Uterus (tissue), 4 donors: ENCODE results near the gene MSI2. TPM values are rescaled to one million over a fixed set of nuclear protein-coding genes. Genes with fewer than 3 reads are reported as not detected.

ENCODE experiments used
- DNase-seq, 2 donors: peaks; one replicate each; pipeline ENCODE4 v3.0.0-alpha.2; 2019 to 2020
- H3K27ac ChIP-seq, 2 donors: fragments of 200-600 bp; sonication (generic); 1 replicate in 1 of 2; 2 replicates in 1 of 2; pipeline ENCODE4 v1.5.1; 2016 to 2018
- H3K27me3 ChIP-seq, 2 donors: fragments of 200-600 bp; sonication (generic); one replicate each; pipeline ENCODE4 v1.5.1; 2018 to 2019; ENCODE audit warnings: control low read depth in 1 of 2
- H3K36me3 ChIP-seq, 2 donors: fragments of 200-600 bp; sonication (generic); one replicate each; pipeline ENCODE4 v1.5.1; 2019; ENCODE audit warnings: control low read depth in 1 of 2
- H3K4me1 ChIP-seq, 2 donors: fragments of 200-600 bp; sonication (generic); one replicate each; pipeline ENCODE4 v1.5.1; 2018 to 2019; ENCODE audit warnings: control low read depth in 1 of 2
- H3K4me3 ChIP-seq, 2 donors: fragments of 200-600 bp; sonication (generic); 1 replicate in 1 of 2; 2 replicates in 1 of 2; pipeline ENCODE4 v1.5.1; 2018 to 2019; ENCODE audit warnings: mild to moderate bottlenecking in 1 of 2
- H3K9me3 ChIP-seq, 2 donors: fragments of 200-600 bp; sonication (generic); one replicate each; pipeline ENCODE4 v1.5.1; 2019; ENCODE audit warnings: control low read depth in 1 of 2
- POLR2A ChIP-seq, 2 donors: fragments of 450-650 bp; IDR thresholded peaks; one replicate each; pipeline ENCODE4 v1.6.1; 2016; ENCODE audit warnings: antibody characterized with exemption in 2 of 2, mild to moderate bottlenecking in 1 of 2, moderate library complexity in 1 of 2
- intact Hi-C: fragments of 100-400 bp; cut with DNase I; formaldehyde crosslinking; loops from one replicate; pipeline ENCODE4 v1.15.1; 2023; ENCODE audit warnings: low total_unique reads
- total RNA-seq, 4 donors: library from RNA; depleted of rRNA in 3 of 4; stranded (reverse); fragments of >200 nt in 3 of 4; gene quantifications; one replicate each; pipeline versions ENCODE4 v1.1.0 to v1.2.4, GENCODE V29; 2014 to 2023
- TF ChIP-seq, protein P1 (sequence below), 4 experiments: fragments of 200-600 bp in 2 of 4; fragments of 450-650 bp in 2 of 4; sonication (generic) in 2 of 4; IDR thresholded peaks; one replicate each; pipeline ENCODE4 v1.5.1; 2016 to 2019; ENCODE audit warnings: antibody characterized with exemption in 4 of 4, mild to moderate bottlenecking in 2 of 4, moderate library complexity in 1 of 4
- donor health status: DM: yes; HTN: yes; CAD: no.

MSI2 gene
- total RNA-seq, 4 donors from 2014 or later, result 13.2 to 60.8 (median 44.5) TPM

DNA sequence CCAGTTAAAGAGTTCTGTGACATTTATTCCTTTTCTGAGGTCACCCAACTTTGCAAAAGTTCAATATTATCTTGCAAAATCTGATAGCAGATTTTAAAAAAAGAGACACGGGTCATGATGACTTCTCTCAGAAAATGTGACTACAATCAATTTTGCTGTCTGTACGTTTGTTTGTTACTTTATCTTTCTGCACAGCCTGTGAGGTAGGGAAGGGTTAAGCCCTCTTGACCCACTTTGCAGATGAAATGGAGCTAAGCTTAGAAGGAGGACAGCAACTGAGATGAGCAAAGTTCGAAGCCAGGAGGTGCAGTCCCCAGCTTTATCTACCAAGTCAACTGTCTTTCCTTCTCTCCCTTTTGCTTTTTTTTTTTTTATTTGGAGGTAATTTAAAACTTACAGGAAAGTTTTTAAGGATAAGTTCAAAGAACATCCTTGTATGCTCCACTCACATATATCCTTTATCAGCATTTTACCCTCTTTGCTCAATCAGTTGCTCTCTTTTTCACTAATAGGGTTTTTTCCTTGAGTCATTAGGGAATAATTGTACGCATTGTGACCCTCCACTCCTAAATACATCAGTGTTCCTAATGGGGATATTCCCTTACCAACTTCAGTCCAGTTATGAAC lies 86.8 kb downstream of the MSI2 start:
- TF ChIP-seq POLR2A (IDR thresholded peaks at IDR 0.05), result no peak
- TF ChIP-seq, protein P1, sequence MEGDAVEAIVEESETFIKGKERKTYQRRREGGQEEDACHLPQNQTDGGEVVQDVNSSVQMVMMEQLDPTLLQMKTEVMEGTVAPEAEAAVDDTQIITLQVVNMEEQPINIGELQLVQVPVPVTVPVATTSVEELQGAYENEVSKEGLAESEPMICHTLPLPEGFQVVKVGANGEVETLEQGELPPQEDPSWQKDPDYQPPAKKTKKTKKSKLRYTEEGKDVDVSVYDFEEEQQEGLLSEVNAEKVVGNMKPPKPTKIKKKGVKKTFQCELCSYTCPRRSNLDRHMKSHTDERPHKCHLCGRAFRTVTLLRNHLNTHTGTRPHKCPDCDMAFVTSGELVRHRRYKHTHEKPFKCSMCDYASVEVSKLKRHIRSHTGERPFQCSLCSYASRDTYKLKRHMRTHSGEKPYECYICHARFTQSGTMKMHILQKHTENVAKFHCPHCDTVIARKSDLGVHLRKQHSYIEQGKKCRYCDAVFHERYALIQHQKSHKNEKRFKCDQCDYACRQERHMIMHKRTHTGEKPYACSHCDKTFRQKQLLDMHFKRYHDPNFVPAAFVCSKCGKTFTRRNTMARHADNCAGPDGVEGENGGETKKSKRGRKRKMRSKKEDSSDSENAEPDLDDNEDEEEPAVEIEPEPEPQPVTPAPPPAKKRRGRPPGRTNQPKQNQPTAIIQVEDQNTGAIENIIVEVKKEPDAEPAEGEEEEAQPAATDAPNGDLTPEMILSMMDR (IDR thresholded peaks at IDR 0.05), result no peak
- intact Hi-C loops, result no loop called here
- Histone ChIP-seq H3K4me3 (no peak overlapping the region), H3K9me3 (no peaks in the 10 kb centered on the region), H3K27me3 (no peaks in the 10 kb centered on the region), H3K27ac (no peak overlapping the region), H3K4me1 (no peaks in the 10 kb centered on the region), H3K36me3 (no peaks in the 10 kb centered on the region)
- no peak for DNase-seq

DNA sequence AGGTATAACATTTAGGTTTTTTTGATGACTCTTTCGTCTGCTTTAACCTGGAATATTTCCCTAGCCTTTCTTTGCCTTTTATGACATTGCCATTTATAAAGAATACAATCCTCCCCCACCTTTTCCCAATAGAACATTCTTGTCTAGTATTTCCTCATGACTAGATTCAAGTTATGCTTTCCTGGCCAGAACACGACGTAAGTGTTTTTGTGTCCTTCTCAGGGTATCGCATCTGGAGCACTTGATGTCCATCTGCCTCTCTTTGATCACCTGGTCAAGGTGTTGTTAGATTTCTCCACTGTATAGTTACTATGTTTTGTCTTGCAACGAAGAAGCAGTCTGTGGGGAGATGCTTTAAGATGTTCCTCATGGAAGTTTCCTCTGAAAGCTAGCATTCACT lies 87.4 kb downstream of the MSI2 start:
- no peak for DNase-seq
- Histone ChIP-seq H3K4me3 (no peak overlapping the region), H3K27me3 (no peaks in the 10 kb centered on the region), H3K4me1 (no peaks in the 10 kb centered on the region), H3K9me3 (no peaks in the 10 kb centered on the region), H3K36me3 (no peaks in the 10 kb centered on the region), H3K27ac (no peak overlapping the region)
- intact Hi-C loops, result no loop called here
- TF ChIP-seq, protein P1 (IDR thresholded peaks at IDR 0.05), result no peak
- no peak for TF ChIP-seq POLR2A (IDR thresholded peaks at IDR 0.05)

DNA sequence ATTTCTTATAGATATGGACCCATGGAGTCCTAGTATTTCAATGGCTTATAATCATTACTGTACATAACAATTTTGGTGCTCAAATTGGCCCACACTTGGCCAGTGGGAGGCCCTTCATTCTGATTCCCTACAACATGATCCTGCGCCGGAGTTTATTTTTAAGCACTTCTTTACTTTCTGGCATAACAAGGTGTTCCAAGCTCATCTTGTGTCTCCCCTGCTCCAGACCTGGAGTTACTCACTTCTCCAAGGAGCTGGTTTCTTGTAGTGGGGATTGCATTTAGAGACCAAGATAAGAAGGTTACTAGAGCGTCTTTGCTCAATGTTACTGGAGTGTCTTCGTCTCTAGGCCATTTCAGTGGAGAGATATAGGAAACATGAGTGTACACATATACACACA lies 87.9 kb downstream of the MSI2 start:
- no peaks in the 10 kb centered on the region for H3K4me1 ChIP-seq
- no peak for TF ChIP-seq POLR2A (IDR thresholded peaks at IDR 0.05)
- TF ChIP-seq, protein P1 (IDR thresholded peaks at IDR 0.05), result no peak
- H3K4me3 ChIP-seq, result no peak overlapping the region
- H3K36me3 ChIP-seq, result no peaks in the 10 kb centered on the region
- H3K9me3 ChIP-seq, result no peaks in the 10 kb centered on the region
- H3K27me3 ChIP-seq, result no peaks in the 10 kb centered on the region
- H3K27ac ChIP-seq, result no peak overlapping the region
- no peak for DNase-seq
- intact Hi-C loops, result no loop called here

DNA sequence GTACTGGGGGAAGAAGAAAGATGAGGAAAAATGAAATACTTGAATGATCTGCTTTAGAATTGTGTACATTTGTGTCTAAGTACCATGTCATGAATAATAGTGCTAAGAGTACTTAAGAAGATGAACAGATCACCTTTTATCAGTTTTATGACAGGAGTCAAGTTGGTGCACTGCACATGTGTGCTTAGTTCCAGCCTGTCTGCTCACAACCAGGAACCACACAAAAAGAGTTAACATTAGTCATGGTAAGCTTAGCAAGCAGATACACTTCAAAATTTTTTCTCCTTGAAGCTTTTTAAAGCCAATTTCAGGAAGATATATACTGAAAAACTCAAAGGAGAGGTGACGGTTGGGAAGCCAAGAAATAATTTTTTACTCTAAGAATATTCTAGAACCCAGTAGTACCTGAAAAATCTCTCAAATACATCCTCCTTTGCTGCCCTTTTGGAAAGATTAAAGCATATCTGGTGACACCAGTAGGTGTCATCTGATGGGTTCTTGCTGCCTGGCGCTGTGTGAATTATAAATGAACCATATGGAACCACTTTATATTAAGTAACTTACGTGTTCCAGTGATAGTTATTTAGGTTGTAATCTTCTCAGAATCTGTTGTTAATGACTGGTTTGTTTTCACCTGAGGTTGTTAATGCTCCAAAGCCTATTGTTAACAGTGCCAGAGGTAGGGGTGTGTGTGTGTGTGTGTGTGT lies 93.4 kb downstream of the MSI2 start:
- no peaks in the 10 kb centered on the region for H3K27me3 ChIP-seq
- H3K36me3 ChIP-seq, result no peaks in the 10 kb centered on the region
- TF ChIP-seq, protein P1 (IDR thresholded peaks at IDR 0.05), result no peak
- TF ChIP-seq POLR2A (IDR thresholded peaks at IDR 0.05), result no peak
- no peak for DNase-seq
- H3K4me3 ChIP-seq, result no peak overlapping the region
- H3K27ac ChIP-seq, result no peak overlapping the region
- H3K9me3 ChIP-seq, result no peaks in the 10 kb centered on the region
- no peaks in the 10 kb centered on the region for H3K4me1 ChIP-seq
- intact Hi-C loops, result no loop called here

DNA sequence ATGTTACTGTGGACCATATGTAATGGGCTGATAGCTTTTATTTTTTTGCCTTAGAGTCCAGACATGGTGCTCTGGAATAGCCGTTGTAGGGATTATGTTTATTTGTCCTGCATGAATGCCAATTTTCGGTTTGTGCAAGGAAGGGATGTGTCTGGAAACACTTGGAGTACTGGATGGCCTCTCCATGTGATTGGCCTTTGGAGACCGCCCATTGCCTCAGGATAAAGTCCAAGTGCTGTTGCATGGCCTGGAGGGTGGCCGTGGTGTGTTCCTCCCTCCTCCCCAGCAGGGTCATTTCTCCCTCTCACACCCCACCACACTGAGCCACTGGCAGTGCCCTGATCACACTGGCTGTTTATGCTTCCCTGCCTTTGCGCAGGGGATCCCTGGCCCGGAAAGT lies 93.9 kb downstream of the MSI2 start:
- Histone ChIP-seq H3K36me3 (no peaks in the 10 kb centered on the region), H3K9me3 (no peaks in the 10 kb centered on the region), H3K4me1 (no peaks in the 10 kb centered on the region), H3K4me3 (no peak overlapping the region), H3K27me3 (no peaks in the 10 kb centered on the region), H3K27ac (no peak overlapping the region)
- DNase-seq, result no peak
- intact Hi-C loops, result no loop called here
- TF ChIP-seq POLR2A (IDR thresholded peaks at IDR 0.05), result no peak
